GM23248 (cell line): ENCODE data around the gene PAIP1.

ENCODE experiments used
- EZH2 ChIP-seq: fragments of 200-600 bp; sonication (generic); IDR thresholded peaks from 2 replicates; pipeline ENCODE4 v1.6.1; 2018; ENCODE audit warnings: antibody characterized with exemption, mild to moderate bottlenecking; ENCODE audit not compliant: insufficient read depth, poor library complexity, severe bottlenecking
- EZH2phosphoT487 ChIP-seq: fragments of 200-600 bp; sonication (generic); IDR thresholded peaks from 2 replicates; pipeline ENCODE4 v1.6.1; 2018; ENCODE audit warnings: antibody characterized with exemption, moderate library complexity, mild to moderate bottlenecking, low read depth; ENCODE audit not compliant: insufficient read depth

DNA sequence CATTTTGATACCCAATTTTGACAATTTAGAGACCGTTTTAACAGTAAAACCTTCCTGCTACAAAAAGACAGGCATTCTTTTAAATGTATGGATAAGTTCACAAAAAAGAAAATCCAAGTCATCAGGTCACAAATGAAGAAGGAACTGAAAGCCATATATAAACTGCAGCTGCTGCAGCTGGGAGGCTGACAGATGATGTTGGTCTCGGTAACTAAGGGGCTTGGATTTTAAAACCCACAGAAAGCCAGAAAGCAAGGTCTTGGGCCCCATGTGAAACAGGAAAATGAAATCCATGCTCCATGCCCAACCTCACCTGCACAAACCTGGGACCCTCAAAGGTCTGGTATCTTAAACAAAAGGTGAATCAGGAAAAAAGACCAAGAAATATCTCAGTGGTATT, 26.2 kb downstream of the PAIP1 start:
- no peak for TF ChIP-seq EZH2phosphoT487
- no peak for TF ChIP-seq EZH2
